DOHH2 (cell line): Measurements from ENCODE around the gene KMT2A.
A peak's percentile ranks its signal among the peaks of the same experiment; 100 is the strongest.

Experiments used
- H3F3A ChIP-seq: fragments of 200-600 bp; sonication (generic), shearing (Covaris generic); 2 replicates; pipeline ENCODE4 v1.6.0; 2016; ENCODE audit warnings: antibody characterized with exemption, mild to moderate bottlenecking; ENCODE audit not compliant: control insufficient read depth, insufficient read depth
- H3K27ac ChIP-seq: fragments of 200-600 bp; sonication (generic); 2 replicates; pipeline ENCODE4 v1.5.1; 2014; ENCODE audit warnings: low read depth, mild to moderate bottlenecking, low read length, moderate library complexity
- H3K27me3 ChIP-seq: fragments of 200-600 bp; sonication (generic); 2 replicates; pipeline ENCODE4 v1.6.1; 2014; ENCODE audit warnings: mild to moderate bottlenecking, low read length, mixed read lengths; ENCODE audit not compliant: control insufficient read depth
- H3K36me3 ChIP-seq: fragments of 200-600 bp; sonication (generic); 2 replicates; pipeline ENCODE4 v1.6.1; 2014; ENCODE audit warnings: mild to moderate bottlenecking, low read length, moderate library complexity, mixed read lengths; ENCODE audit not compliant: control insufficient read depth
- H3K4me1 ChIP-seq: fragments of 200-600 bp; sonication (generic); 2 replicates; pipeline ENCODE4 v1.6.1; 2014; ENCODE audit warnings: mild to moderate bottlenecking, low read length, mixed read lengths; ENCODE audit not compliant: control insufficient read depth
- H3K4me2 ChIP-seq: fragments of 200-600 bp; sonication (generic); 2 replicates; pipeline ENCODE4 v1.6.0; 2014; ENCODE audit warnings: mild to moderate bottlenecking, low read length, moderate library complexity
- H3K4me3 ChIP-seq: fragments of 200-600 bp; sonication (generic); 2 replicates; pipeline ENCODE4 v1.5.1; 2014; ENCODE audit warnings: mild to moderate bottlenecking, low read length, mixed read lengths
- H3K79me2 ChIP-seq: fragments of 200-600 bp; sonication (generic); 2 replicates; pipeline ENCODE4 v1.6.1; 2014; ENCODE audit warnings: mild to moderate bottlenecking, low read length, mixed read lengths; ENCODE audit not compliant: control insufficient read depth
- H3K9me2 ChIP-seq: fragments of 200-600 bp; sonication (generic); replicated peaks from 2 replicates; pipeline ENCODE4 v1.6.1; 2014; ENCODE audit warnings: mild to moderate bottlenecking, low read length, mixed read lengths; ENCODE audit not compliant: control insufficient read depth
- H3K9me3 ChIP-seq: fragments of 200-600 bp; sonication (generic); 2 replicates; pipeline ENCODE4 v1.6.1; 2014; ENCODE audit warnings: antibody characterized with exemption, low read length, mixed read lengths; ENCODE audit not compliant: control insufficient read depth, insufficient read depth
- H4K20me1 ChIP-seq: fragments of 200-600 bp; sonication (generic); 2 replicates; pipeline ENCODE4 v1.6.0; 2014; ENCODE audit warnings: low read depth, mild to moderate bottlenecking, antibody characterized with exemption, low read length, moderate library complexity; ENCODE audit not compliant: control insufficient read depth, insufficient read depth
- EZH2phosphoT487 ChIP-seq: fragments of 200-600 bp; sonication (generic); IDR thresholded peaks from 2 replicates; pipeline ENCODE4 v1.6.1; 2017; ENCODE audit warnings: borderline replicate concordance, mild to moderate bottlenecking, antibody characterized with exemption, low read length, moderate library complexity, mixed read lengths
- TF ChIP-seq, protein P1 (sequence below): fragments of 200-600 bp; sonication (generic); IDR thresholded peaks from one replicate; pipeline ENCODE4 v1.5.1; 2014; ENCODE audit warnings: antibody characterized with exemption, mild to moderate bottlenecking, low read depth, low read length; ENCODE audit not compliant: poor library complexity, severe bottlenecking

Gene KMT2A

DNA sequence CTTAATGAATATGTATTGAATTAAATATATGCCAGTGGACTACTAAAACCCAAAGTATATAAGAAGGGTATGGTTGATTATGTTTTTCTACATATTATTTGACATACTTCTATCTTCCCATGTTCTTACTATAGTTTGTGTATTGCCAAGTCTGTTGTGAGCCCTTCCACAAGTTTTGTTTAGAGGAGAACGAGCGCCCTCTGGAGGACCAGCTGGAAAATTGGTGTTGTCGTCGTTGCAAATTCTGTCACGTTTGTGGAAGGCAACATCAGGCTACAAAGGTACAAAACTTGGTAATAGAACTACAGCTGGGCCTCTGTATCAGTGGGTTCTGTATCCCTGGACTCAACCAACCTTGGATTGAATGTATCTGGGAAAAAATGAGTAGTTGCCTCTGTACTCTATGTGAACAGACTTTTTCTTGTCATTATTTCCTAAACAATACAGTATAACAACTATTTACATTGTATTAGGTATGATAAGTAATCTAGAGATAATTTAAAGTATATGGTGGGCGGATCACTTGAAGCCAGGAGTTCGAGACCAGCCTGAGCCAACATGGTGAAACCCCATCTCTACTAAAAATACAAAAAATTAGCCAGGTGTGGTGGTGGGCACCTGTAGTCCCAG is 52.3 kb downstream of the KMT2A start:
- no peak overlapping the region for H3K27ac ChIP-seq
- H3F3A ChIP-seq = peaks cover 27% of the 10 kb centered on the region
- H3K4me3 ChIP-seq = no peak overlapping the region
- H3K4me1 ChIP-seq = no peaks in the 10 kb centered on the region
- no peak overlapping the region for H3K4me2 ChIP-seq
- H3K36me3 ChIP-seq = peaks cover 74% of the 10 kb centered on the region
- TF ChIP-seq, protein P1, sequence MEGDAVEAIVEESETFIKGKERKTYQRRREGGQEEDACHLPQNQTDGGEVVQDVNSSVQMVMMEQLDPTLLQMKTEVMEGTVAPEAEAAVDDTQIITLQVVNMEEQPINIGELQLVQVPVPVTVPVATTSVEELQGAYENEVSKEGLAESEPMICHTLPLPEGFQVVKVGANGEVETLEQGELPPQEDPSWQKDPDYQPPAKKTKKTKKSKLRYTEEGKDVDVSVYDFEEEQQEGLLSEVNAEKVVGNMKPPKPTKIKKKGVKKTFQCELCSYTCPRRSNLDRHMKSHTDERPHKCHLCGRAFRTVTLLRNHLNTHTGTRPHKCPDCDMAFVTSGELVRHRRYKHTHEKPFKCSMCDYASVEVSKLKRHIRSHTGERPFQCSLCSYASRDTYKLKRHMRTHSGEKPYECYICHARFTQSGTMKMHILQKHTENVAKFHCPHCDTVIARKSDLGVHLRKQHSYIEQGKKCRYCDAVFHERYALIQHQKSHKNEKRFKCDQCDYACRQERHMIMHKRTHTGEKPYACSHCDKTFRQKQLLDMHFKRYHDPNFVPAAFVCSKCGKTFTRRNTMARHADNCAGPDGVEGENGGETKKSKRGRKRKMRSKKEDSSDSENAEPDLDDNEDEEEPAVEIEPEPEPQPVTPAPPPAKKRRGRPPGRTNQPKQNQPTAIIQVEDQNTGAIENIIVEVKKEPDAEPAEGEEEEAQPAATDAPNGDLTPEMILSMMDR = peak; percentile 89
- no peak for TF ChIP-seq EZH2phosphoT487
- no peaks in the 10 kb centered on the region for H4K20me1 ChIP-seq
- no peaks in the 10 kb centered on the region for H3K79me2 ChIP-seq
- no peaks in the 10 kb centered on the region for H3K27me3 ChIP-seq
- H3K9me2 ChIP-seq = no peaks in the 10 kb centered on the region
- H3K9me3 ChIP-seq = no peaks in the 10 kb centered on the region

DNA sequence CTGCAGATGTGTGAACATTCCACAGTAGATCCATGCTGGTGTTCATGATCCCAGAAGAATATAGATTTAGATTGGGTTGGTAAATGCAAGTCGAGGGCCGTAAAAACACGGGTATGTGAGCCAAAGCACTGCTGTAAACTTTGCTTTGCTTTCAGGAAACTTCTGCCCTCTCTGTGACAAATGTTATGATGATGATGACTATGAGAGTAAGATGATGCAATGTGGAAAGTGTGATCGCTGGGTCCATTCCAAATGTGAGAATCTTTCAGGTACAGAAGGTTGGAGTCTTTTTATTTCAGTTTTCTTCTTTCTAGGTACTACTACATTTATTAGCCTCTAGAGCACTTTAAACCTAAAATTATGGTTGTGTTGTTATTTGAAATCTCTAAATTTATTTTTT is 54.7 kb downstream of the KMT2A start:
- Histone ChIP-seq H3K27me3 (no peaks in the 10 kb centered on the region), H3K9me3 (no peaks in the 10 kb centered on the region), H4K20me1 (no peaks in the 10 kb centered on the region), H3K9me2 (no peaks in the 10 kb centered on the region), H3K4me2 (no peak overlapping the region), H3K36me3 (peaks cover 78% of the 10 kb centered on the region), H3K4me1 (no peaks in the 10 kb centered on the region), H3F3A (peaks cover 16% of the 10 kb centered on the region), H3K27ac (no peak overlapping the region), H3K79me2 (no peaks in the 10 kb centered on the region), H3K4me3 (no peak overlapping the region)
- no peak for TF ChIP-seq EZH2phosphoT487
- TF ChIP-seq, protein P1 = no peak

DNA sequence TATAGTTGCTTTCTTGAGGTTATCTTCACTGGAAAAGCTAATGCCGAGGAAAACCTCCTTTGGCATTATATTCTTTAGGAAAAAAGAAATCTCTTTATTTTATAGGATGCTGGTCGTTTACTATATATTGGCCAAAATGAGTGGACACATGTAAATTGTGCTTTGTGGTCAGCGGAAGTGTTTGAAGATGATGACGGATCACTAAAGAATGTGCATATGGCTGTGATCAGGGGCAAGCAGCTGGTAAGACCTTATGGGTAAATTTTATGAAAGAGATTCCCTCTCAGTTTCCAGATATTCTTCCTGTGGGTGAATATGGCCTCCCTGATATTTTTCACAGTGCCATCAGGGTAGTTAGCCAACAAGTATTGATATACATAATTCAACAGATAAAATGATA is 61.5 kb downstream of the KMT2A start:
- H3K36me3 ChIP-seq = peaks cover 89% of the 10 kb centered on the region

More for the DNA sequence above, 61.5 kb downstream of the KMT2A start:
- H3K4me1 ChIP-seq = no peaks in the 10 kb centered on the region
- no peaks in the 10 kb centered on the region for H4K20me1 ChIP-seq
- H3K4me2 ChIP-seq = no peak overlapping the region
- H3K27ac ChIP-seq = no peak overlapping the region
- H3K27me3 ChIP-seq = no peaks in the 10 kb centered on the region
- no peaks in the 10 kb centered on the region for H3K9me2 ChIP-seq
- no peaks in the 10 kb centered on the region for H3K9me3 ChIP-seq
- no peak overlapping the region for H3K4me3 ChIP-seq
- no peaks in the 10 kb centered on the region for H3F3A ChIP-seq
- no peaks in the 10 kb centered on the region for H3K79me2 ChIP-seq
- TF ChIP-seq EZH2phosphoT487 = no peak
- TF ChIP-seq, protein P1 = no peak
